Activated naive CD4-positive, alpha-beta T cell treated with anti-CD3 and anti-CD28 coated beads, Interleukin-2, amount 50 U/mL, for 16 hours (primary cell): Measurements from ENCODE around the gene COLQ.
A peak's percentile ranks its signal among the peaks of the same experiment; 100 is the strongest.

Source experiments
- DNase-seq: peaks from one replicate; pipeline ENCODE4 v3.0.0-alpha.2; 2020

COLQ gene

DNA sequence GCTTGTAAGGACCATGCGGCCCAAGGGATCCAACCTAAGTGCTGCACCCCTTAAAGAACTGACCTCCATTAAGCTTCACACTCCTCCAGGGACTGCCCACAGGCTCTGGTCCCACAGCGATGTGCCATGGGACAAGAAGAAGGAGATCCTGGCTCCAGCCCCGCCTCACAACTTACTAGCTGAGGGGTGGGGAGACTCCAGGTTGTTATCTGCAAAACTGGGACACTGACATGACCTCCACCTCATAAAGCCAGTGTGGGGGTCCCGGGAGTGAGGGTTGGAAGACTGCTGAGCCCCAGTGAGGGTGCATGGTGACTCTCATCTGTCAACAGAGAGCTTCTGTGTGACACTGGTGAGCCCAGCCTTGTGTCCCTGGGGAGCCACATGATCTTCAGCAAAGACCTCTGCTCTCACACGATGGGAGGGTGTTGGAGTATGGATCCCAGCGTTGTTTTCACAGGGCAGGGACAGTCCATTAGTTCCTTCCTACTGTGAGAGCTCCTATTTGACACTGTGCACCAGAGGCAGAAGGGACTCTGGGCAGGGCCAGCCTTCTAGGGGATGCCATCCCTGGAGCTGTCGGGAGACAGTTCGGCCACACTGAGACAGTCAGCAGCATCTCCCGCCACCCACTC, 67.4 kb downstream of the COLQ start:
- no peak for DNase-seq

DNA sequence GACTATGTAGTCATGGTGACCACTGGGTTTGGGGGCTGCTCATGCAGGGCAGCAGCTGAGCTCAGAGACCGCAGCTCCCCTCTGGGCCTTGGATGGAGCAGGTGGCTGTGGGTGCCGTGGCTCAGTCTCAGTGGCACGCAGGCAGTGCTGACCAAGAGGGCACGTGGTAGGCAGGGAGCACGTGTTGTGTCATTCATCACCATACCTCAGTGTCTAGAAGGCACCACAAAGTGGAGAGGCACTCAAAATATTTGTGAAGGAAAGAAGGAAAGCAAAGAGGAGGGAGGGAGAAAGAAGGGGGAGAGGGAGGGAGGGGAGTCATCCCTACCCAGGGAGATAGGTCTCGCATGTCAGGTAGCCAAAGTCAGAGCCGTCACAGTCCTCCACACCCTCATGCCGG, 68.0 kb downstream of the COLQ start:
- DNase-seq = no peak

- no peak for DNase-seq
These were observed 68.5 kb downstream of the COLQ start for GRCh38 chr3:15452961-15453360.

DNA sequence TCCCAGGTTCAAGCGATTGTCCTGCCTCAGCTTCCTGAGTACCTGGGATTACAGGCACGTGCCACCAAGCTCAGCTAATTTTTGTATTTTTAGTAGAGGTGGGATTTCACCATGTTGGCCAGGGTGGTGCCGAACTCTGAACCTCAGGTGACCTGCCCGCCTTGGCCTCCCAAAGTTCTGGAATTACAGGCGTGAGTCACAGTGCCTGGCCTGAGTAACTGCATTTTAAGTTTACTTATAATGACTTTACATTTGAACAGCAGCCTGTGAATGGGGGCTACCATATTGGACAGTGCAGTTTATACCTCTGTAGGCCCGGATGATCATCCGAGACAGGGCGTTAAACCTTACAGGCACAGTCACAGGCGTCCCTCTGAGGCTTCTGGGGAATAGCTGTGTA, 69.3 kb downstream of the COLQ start:
- DNase-seq = no peak

- DNase-seq = no peak
These were observed 70.0 kb downstream of the COLQ start for GRCh38 chr3:15451216-15452113.

DNA sequence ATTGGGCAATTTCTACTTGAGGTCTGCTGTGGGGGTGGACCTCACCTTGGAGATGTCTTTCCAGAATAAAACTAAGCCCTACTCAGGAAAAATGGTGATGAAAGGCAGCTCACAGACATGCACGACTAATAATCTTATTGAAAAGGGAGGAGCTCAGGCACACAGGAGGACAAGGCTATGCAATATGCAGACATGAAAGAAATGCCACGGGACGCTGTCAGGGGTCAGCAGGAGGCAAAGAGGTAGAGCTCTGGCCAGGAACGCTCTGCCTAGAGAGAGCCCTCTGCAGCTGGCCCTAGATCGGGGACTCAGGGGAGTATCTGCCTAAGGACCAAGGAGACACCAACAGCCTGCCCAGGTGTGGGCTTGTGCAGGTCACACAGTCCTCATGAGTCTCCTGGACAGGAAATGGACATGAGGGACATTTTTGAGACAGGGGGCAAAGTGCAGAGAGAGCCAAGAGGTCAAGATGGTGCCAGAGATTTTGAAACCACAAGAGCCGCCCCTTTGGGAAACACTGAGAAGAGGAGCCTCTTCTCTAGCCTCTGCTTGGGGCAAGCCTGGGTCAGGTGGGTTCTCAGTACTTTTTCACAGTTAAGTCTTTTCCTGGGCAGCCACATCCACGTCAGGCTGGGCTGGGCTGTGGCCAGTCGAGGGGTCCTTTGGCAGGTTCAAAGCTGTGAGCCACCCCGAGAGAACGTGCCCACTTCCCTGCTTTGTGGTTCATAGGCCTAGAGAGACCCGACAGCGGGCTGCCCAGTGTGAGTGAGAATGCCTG, 70.9 kb downstream of the COLQ start:
- DNase-seq = no peak

- no peak for DNase-seq
These were observed 71.8 kb downstream of the COLQ start for GRCh38 chr3:15449489-15450224.

DNA sequence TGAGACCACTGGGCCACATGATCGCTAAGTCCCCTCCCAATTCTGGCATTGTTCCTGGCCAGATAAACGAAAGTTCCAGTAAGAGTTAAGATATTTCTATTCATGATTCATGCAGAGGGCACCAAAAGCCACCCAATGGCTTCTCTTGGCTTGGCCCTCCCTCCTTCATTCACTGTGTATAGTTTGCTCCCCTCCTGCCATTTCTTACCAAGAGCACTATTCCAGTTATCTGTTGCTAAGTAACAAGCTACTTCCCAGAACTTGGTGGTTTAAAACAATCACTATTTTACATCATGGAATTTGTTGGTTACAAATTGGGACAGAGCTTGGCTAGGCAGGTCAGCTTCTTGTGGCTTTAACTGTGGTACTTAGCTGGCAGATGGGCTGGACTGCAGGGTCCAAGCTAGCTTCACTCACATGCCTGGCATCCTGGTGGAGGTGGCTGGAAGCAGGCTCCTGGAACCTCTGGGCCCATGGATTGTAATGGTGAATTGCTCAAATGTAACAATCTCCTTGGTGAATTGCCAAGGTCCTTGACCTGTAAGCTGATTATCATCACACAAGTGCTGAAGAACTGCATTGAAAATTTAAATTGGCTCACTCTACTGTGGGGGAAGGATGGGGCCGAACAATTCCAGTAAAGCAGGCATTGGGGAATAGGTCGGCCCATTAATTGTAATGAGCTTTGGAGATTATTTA, 77.5 kb downstream of the COLQ start:
- no peak for DNase-seq

DNA sequence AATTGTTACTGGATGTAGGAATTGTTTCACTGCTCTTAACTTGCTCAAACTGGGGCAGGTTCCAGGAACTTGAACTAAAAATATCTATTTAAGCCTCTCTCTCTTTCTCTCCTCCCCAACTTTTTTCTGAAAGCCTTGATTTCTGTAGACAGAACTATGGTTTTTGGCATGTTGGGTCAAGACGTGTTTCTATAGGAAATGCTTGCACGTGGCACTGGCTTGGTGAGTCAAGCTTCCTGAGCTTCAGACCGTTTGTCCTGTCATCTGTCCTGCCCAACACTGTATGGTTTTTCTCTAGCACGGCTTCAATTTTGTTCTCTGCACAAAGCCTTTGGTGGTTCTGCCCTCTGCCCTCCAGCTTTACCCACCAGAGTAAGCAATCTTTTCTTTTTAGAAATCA, 80.6 kb downstream of the COLQ start:
- DNase-seq = no peak

GRCh38 chr3:15439476-15439875, 82.0 kb downstream of the COLQ start:
- DNase-seq = no peak

GRCh38 chr3:15438983-15439382, 82.5 kb downstream of the COLQ start:
- DNase-seq = no peak

DNA sequence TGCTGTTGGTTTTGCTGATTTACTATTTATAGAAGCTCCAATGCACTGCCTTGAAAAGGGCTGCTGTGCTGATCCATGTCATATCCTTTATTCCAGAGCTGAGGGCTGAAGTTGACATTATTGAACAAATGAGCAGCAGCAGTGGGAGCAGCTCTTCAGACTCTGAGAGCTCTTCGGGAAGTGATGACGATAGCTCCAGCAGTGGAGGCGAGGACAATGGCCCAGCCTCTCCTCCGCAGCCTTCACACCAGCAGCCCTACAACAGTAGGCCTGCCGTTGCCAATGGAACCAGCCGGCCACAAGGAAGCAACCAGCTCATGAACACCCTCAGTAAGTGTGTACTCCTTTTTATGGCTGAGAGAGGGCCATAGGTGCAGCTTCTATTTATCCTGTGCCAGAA, 85.3 kb downstream of the COLQ start:
- no peak for DNase-seq

DNA sequence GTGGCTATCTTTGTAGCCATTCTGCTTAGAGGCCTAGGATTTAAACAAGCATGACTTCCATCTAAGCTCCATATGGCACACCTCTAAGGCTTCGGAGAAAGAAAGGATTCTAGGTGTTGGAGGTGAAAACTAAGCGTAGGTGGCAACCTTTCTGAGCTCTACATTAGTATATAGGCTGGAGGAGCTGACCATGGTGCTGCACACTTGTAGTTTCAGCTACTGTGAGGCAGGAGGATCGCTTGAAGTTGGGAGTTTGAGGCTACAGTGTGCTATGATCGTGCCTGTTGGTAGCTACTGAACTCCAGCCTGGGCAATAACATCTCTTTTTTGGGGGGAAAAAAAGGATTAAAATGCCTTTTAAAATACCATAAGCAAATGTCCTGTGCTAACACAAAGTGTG, 86.8 kb downstream of the COLQ start:
- no peak for DNase-seq

DNA sequence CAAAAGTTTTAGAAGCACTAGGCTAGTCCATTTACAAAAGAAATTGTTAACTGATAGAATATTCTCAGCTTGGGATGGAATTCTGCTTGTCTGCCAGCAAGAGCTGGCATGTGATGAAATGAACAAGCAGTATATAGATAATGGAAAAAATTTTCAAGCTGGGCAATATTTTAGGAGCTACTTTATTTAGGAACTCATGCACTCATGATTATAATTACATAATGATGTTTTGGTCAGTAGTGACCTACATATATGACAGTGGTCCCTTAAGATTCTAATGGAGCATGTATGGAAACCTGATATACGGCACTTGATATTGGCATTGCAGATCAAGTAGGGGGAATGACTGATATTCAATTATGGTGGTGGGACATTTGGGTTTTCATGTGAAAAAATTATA, 88.0 kb downstream of the COLQ start:
- no peak for DNase-seq

- no peak for DNase-seq
These were observed 90.2 kb downstream of the COLQ start for GRCh38 chr3:15431256-15431837.

DNA sequence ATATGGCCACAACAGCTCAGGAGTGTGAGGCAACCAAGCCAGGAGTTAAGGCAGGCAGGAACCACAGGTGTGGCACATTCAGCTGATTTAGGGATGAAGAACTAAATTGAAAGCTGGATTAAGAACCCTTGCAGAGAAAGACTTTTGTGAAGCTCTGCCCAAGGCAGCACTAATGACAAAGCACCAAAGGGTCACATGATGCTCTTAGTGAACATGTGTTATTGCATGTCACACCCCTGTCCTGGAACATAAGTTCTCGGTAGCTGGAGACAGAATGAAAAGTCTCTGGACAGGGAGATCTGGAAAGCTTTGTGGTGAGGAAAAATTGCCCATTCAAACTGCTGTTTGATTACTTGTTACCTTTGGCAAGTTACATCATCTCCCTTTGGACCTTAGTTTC, 90.9 kb downstream of the COLQ start:
- DNase-seq = no peak

DNA sequence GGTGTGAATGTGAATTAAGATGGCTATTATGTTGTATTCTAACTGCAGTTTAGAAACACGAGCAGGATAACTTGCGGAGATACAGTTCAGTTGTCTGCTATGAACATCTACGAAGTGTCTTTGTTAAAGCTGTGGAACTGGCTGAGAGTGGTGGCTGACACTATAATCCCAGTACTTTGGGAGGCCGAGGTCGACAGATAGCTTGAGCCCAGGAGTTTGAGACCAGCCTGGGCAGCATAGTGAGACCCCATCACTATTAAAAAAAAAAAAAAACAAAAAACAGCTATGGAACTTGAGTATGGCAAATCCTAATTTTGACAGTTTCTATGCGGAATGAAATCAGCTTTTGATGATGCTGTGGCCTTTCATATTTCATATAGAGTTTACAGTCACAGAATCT, 92.4 kb downstream of the COLQ start:
- DNase-seq = no peak

DNA sequence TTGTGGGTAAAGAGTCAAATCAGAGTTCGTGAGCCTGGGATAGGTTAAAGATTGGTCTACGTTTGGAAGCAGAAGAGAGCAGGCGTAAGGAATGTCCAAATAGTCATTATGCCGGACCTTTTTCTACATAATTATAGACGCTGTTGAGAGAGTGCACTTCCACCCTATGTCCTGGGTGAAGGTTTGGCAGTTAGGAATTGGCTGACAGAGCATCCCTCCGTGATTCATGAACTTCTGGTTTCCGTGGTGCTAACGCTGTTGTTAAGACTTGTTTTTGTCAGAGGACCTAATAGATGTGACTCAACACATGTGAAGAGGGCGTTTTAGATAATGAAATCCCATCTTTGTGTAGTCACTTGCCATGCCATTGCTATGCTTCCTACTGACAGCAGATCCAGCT, 93.0 kb downstream of the COLQ start:
- DNase-seq = peak; percentile 17

- no peak for DNase-seq
These were observed 93.5 kb downstream of the COLQ start for GRCh38 chr3:15427981-15428380.

DNA sequence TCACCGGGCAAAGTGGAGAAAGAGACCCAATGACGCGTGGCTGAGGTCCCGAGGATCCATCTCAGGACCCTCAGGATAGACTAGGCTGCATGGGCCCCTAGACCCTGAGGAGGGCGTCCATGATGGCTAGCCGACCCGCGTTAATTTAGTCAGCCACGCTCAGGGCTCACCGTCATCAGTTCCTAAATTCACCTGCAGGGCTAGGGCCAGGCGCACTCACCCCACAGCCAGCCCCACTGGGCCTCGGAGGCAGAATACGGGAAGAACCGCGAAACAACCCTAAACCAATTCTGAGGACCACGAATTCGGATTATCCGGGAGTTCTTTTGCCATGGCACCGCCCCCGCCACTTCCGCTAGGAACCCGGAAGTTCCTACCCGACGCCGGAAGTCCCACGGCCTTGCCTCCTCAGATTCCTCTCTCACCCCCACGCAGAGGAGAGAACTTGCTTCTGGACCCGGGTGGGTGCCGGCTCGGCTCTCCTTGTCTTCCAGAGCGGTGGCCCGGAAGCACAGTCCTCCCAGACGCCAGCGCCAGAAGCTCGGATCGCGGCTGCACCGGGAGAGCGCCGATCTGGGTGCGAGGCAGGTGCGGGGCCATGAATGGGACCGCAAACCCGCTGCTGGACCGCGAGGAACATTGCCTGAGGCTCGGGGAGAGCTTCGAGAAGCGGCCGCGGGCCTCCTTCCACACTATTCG, 94.2 kb downstream of the COLQ start, which contains the start of the genes EAF1 and METTL6:
Gene EAF1 (plus strand): TSS at position 417 of the 699 bp plus-strand sequence. CDS start 182 bp downstream, at position 599.
Gene METTL6 (minus strand): TSS at position 363 of the 699 bp plus-strand sequence. CDS start 1,033 bp downstream, outside the sequence.
- DNase-seq = peak; percentile 89

DNA sequence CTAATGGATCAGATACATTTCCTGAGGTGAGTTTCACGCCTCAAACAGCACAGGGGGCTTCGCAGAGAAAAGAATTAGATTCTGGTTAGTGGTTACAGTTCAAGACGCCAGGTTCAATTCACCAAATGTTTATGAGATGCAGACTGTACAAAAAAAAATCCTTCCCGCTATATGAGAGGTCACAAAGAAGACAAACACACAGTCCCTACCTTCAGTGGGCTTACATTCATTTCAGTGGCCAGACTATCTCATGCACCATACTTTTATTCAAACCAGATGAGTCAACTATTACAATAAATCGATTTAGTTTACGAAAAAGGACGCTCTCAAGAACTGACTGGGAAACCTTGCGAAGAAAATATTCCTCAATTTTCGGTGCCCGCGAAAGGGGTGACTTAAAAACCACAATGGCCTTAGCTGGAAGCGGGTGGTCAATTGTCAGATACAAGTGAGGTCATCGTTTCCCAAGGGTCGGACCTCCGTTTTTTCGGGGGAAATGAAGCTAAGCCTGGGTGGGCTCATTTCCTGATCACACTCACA, 94.9 kb downstream of the COLQ start:
- DNase-seq = no peak
